RKO (cell line): ENCODE results near the gene PEX11A.

ENCODE experiments used
- DNase-seq: peaks from one replicate; pipeline ENCODE4 v3.0.0-alpha.2; 2016; ENCODE audit warnings: low spot score

The PEX11A gene

DNA sequence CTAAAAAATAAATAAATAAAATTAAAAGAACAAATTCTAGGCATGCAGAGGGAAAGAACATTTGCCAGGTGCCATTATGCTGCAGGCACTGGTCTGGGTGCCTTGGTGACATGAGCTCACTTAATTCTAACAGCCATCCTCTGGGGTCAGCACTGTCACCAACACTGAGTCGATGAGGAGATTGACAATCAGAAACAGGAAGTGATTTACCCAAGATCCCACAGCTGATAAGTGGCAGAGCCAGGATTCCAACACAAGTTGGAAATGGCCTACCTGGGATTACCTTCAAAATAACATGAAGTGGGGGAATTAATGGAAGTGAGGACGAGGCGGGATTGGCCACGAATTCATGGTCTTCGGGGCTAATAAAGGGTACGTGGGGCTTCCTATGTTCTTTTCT is 14.9 kb downstream of the PEX11A start:
- no peak for DNase-seq

DNA sequence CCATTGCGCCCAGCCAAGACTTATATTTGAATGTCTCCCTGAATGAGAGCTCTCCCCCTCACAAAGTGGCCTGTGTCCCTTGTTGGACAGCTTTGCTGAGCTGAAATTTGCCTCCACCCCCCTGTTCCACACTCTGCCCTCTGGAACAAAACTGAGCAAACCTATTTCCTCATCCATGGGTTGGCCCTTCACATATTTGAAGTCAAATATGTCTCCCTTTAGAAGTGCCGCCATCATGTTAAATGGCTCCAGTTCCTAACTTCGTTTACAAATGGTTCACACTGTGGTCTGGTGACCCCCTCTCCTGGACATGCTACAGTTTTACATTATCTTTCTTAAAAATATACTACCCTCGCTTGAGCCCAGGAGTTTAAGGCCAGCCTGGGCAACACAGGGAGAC is 16.0 kb downstream of the PEX11A start:
- no peak for DNase-seq

DNA sequence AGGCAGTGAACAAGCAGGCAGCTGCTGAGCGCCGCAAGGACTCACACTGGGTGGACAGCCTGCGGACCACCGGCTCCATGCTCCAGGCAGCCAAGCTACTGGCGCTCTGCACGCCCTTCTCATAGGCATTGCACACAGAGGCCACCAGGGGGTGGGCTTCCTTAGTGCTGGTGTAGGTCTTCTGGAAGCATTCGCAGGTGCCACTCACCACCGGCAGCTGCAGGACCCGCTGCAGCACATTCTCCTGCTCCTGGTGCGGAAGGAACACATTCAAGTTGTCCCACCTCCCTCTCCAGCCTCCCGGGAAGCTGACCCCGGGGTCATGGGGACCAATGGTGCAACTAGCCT is 17.4 kb downstream of the PEX11A start:
- no peak for DNase-seq

DNA sequence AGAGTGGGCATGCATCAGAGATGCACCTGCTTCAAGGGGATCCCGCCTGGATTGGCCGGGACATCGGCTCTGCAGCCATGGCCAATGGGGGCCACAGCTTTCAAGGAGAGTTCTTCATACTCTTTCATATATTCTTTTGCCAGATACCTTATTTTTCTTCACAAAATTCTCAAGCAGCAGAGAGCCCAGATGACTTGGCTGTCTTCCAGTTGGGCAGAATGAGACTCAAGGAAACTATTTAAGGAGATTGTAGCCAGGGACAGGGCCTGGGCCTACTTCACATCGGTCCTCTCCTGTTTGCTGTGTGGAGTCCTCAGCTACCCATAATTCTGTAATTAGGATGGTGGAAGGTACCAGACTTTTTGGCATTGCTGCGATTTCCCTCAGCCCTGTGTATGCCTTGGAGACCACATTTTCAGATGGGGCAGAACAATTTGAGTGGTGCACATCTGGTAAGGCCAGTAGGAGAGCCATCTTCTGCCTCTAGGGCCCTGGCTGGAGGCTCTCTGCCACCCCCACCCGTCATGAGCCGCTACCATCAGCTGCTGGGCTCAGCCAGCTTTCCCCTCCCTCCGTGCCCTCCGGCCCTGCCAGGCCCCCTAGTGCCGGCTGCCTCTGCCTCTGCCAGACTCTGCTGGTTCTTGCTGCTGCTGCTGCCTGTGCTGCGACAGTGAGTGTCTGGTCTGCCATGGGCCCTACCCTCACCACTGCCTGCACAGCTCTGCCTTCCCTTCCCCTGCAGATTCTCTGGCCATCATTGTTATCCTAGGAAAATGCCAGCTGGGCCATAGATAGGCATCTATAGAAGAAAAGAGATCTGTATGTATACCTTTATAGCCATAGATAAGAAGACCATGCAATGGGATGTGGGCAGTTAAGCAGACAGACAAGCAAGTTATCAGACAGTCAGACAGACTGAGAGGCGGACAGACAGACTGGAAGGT is 18.1 kb downstream of the PEX11A start:
- no peak for DNase-seq

DNA sequence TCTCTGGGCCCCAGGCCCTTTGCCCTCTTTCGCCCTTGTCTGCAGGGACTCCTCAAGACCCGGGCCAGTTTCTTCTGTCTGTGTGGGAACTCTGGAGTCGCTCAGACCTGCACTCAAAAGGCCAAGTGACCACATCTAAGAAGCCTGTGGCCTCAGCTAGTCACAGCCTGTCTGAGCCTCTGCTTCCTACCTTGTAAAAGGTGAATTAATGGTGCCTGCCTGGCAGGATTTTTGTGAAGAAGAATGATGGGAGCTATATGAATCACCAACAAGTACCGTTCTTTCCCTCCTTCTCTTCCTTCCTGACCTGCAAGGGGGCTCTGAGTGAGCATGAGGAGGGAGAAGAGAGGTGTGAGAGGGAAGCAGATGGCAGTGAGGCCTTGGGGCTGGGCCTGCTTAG is 18.9 kb downstream of the PEX11A start:
- DNase-seq = no peak

DNA sequence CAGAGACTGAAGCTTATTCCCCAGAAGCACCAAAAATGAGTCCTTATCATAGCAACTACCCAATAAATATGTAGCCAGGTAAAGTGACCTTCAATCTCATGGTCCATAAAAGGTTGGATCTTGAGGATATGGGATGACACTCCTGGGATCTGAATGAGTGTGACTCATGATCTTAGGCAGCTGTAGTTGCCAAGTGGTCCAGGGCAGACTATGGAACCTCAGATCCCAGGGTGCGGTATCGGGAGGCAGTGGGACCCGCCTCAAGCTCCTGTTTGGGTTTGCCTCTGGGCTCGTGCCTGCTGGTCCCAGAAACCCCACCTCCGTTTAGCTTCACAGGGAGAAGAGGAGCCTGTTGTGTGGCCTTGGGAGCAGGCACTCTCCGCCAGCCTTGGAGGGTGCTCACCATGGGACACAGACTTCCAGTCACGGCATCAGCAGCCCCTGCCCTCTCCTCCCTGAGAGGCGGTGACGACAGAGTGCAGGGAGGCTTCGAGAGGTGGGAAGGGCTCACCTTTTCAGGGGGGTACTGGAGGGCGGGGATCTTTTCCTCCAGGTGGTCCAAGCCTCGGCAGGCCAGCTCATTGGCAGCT is 19.5 kb downstream of the PEX11A start:
- DNase-seq = no peak

DNA sequence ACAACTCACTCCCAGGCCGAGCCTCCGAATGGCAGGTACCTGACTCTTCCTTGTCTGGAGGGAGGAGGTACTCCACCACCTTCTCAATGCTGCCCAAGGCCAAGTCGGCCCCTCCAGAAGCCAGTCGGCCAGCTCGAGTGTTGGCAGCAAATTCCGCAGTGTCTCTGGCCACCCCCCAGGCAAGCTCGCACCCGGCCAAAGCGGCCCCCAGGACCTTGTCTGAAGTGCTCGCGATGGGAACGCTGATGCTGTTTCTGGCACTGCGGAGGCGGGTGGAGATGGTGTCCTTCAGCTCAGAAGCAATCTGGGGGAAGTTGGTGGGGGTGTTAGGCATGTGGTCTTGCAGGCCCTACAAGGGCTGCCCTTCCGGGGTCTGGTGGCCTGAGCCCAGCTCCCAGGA is 20.6 kb downstream of the PEX11A start:
- no peak for DNase-seq

DNA sequence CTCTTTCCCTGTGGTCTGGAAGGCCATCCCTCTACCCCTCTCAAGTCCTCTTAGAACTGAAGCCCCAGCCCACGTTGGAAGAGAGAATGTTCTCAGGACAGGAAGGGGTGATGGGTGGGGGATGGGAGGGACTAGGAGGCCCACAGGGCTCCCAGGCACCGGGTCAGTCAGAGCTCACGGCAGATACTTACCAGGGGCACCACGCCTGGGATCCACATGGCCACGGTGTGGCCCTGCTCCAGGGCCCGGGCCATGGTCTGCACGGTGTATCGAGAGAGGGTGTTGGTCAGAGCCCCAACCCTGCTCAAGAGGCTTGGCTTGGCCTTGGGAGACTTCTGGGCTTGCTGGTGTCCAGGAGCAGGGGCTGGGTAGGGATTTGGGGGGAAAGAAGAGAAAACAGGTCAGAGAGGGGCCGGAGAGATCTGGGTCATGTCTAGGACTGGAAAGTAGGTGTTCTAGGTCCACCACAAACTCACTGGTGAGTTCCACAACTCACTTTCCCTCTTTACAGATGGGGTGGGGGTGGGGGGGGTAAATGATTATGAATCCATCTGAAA is 21.2 kb downstream of the PEX11A start:
- no peak for DNase-seq

DNA sequence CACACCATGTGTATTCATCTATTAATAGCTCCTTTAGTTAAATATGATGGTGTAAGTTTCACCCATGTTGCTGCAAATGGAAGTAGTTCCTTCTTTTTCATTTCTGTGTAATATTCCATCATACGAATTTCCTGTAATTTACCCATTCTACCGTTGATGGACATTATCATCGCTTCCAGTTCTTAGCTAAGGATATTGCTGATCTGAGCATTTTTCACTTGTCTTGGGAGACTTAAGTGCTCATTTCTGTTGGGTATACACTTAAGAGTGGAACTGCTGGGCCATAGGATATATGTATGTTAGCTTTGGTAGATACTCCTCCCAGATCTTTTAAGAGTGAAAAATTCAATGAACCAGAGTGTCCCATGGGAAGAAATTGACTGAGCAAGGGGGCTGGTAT is 22.4 kb downstream of the PEX11A start:
- no peak for DNase-seq

DNA sequence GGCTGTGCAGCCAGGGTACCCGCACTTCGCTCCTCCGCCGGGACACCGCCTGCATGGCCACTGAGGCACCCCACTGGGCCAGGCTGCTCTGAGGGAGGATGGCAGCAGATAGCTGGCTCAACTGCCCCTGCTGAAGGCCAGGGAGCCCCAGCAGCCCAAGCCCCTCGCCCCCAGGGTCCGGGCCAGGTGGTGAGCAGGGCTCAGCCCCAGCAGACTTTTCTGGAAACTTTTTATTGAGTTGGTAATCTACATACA is 22.9 kb downstream of the PEX11A start:
- DNase-seq = no peak

DNA sequence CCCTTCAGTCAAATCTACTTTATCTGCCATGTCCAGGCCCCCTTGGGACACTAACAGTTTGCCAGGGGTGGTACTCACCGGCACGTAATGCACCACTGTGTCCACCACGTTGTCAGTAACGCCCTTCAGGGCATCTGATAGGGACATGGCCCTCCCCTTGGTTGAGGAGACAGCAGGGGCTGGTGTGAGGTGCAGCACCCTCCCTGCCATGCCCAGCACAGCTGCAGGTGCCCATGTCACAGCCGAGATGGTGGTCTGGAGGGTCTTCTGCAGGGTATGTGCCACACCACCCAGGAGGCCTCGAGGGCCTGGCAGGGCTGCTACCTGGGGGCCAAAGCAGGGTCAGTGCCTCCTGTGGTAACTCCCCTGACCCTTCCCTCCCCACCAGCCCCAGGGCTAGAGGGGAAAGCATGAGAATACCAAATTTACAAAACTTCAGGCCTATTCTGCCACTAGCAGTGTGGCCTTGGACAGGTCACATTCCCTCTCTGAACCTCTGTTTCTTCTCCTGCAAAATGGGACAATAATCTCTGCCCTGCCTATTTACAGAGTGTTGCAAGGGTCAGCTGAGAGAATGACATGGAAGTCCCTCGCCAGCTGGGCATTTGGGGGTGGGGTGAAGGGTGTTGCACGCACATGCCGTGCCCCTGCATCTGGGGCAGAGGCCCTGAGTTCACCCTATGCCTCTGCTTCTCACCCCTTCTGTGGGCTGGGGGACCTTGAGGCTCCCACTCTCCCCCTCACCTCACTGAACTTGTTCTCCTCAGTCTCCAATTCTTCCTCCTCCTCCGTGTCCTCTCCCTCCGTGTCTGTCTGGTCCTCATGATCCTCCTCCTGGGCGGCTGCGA is 23.5 kb downstream of the PEX11A start:
- no peak for DNase-seq

DNA sequence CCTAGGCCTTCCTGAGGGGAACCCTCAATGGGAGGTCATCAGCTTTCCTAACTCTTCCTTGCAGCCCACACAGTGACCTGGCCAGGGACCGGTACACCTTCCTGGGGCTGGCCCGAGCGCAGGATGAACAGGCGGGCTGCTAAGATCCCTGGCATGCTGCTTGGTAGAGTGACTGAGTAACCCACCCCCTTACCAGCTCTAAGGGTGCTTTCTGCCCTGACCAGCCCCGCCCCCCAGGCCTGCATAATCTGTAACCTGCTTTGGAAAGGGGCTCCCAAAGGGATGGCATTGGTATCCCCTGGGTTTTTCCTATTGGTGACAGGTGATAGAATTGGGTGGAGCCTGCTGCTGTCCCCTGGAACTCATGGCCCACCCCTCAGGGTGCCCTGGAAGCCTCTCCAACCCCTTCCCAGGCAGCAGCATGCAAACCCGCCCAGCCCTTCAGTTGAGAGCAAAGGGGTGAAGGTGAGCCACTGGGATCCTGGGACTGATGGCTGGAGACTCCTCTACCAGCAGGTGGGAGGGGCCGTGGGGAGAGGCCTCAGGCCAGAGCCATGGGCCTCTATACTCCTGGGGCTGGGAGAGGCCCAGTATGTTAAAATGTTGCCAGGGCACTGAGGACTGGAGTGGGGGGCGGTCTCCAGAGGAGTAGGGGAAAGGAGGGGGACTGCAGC is 24.2 kb downstream of the PEX11A start:
- no peak for DNase-seq

DNA sequence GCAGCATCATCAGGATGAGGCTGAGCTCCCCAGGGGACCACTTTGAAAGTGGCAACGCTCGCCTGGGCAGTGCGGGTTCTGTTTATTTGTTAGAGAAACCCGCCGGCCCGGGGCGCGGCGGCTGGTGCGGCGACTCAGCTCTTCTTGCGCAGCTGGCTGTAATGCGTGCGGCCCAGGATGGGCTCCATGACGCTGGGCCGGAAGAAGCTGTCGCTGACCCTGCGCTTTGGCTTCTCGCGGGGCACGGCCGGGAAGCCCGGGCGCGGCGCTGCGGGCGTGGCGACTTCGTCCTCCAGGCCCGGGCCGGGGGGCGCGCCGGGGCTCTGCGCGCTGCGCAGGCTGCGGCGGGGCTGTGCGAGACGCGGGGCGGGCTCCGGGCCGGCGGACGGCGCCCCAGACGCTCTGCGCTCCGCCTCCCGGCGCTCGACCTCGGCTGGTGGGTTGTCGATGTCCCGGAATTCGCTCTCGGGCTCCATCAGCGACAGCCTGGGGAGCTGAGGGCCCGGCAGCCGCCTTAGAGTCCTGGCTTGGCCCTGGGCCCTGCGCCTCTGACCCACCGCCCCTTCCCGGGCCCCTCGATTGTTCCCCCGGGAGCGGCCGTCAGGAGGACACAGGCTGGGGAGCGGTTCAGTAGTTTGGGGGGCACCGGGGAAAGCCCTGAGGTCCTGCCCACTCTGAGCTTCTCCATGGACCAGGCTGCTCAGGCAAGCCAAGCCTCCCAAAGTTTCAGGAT is 24.9 kb downstream of the PEX11A start:
- DNase-seq = peak; percentile 32

DNA sequence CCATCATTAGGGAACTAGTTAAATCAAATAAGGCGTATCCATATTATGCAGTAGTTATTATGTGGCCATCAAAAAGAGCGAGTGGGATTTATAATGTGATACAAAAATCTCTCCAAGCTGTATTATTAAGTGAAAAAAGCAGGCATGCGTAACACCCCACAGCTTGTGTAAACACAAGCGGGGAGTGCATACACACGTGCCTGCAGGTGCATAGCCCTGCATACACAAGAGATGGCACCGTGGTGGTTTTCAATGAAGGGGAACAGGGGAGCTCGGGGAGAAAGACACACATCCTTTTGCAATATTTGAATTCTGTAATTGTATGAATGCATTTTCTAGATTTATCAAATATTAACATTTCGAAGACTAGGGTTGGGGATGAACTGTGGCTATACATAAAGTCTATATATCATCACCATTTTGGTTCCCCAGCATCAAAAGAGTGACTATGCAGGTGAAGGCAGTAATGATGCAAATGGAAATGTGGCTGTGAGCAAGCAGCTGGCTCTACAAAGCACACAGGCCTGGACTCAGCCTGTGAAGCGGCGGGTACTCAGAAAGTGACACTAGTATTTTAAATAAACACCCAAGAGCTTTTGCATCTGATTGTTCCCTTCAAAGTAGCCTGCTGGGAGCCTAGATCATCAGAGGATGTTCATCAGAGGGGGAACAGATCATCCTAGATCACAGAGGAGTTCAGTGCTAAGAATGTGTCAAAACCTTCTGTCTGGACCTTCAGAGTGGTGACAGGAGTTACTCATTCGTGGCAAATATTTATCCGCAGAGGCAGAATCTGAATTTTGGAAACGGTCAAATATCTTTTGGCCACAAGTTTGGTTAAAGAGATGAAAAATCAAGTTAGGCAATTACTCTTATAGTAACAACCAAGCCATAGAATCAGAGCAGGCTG is 25.9 kb downstream of the PEX11A start:
- no peak for DNase-seq

DNA sequence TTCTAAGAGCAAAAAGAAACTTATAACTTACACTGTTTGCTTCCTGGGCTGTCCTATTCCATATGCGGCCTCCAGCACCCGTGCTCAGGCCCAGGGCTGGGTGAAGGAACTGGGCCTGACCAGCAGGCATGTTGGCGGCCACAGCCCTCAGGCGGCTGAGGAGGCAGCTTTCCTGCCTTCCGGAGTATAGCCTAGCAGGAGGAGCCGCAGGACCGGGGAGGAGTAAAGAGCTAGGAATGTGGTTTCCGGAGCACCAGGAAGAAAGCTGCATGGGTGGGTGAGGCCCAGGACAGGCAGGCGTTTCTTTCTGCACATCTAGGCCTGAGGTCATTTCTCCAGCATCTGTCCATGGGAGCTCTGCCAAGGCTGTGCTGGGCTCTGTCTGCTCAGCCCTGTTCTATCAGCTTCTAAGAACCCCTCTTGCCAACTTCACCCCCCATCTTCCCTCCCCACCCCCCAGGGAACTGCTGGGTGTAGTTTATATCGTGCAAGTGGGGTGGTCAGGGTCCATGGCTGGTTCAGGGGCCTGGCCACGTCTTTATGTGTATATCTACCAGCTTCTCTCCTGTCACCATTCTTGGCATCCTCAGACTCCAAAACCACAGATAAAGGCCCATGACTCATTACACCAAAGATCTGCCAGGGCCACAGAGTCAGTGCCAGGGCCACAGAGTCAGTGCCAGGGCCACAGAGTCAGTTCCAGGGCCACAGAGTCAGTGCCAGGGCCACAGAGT is 27.5 kb downstream of the PEX11A start:
- no peak for DNase-seq

DNA sequence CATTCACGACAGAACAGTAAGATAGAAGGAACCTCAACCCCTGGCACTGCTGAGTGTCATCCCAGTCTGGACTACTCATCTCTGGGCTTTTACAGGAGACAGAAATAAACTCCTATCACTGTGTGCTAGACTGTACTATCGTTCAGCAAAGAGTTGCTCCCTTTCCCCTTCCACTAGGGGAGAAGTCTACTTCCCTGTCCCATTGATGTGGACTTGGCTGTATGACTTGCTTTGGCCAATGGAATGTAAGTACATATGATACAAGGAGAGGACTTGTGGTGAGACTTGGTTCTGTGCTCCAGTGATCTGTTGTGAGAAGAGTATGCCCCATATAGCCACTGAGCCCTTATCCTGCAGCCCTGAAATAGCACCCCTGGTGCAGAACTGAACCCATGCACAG is 30.0 kb downstream of the PEX11A start:
- DNase-seq = peak; percentile 41

DNA sequence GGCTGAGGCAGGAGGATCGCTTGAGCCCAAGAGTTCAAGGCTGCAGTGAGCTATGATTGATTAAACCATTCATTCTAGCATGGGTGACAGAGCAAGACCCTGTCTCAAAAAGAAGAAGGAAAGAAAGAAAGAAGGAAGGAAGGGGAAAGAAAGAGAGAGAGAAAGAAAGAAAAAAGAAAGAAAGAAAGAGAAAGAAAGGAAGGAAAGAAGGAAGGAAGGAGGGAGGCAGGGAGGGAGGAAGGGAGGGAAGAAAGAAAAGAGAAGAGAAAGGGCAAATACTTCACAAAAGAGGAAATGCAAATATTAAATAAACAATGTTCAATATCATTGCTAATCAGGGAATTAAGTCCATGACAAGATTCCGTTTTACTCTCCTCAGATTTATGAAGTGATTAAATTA is 31.3 kb downstream of the PEX11A start:
- DNase-seq = no peak

DNA sequence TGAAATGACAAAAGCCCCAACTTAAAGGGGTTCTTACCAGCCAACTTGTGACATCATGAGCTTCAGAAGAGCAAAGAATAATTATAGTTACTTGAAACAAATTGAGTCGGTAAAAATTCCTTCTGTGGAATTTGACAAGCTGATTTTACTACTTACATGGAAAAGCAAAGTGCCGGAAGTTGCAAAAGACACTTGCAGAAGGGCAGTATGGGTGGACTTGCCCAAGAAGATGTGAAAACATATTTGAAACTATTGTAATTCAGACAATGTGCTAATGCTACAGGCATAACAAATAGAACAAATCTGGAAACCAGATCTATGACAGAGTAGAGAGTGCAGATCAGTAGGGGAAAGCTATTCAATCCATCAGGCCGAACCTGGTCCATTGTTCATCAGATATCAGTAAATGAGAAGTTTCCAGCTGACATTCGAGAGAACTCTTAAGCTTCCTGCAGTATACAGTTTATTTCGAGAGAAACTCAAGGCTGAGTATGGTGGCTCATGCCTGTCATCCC is 32.8 kb downstream of the PEX11A start:
- DNase-seq = no peak

DNA sequence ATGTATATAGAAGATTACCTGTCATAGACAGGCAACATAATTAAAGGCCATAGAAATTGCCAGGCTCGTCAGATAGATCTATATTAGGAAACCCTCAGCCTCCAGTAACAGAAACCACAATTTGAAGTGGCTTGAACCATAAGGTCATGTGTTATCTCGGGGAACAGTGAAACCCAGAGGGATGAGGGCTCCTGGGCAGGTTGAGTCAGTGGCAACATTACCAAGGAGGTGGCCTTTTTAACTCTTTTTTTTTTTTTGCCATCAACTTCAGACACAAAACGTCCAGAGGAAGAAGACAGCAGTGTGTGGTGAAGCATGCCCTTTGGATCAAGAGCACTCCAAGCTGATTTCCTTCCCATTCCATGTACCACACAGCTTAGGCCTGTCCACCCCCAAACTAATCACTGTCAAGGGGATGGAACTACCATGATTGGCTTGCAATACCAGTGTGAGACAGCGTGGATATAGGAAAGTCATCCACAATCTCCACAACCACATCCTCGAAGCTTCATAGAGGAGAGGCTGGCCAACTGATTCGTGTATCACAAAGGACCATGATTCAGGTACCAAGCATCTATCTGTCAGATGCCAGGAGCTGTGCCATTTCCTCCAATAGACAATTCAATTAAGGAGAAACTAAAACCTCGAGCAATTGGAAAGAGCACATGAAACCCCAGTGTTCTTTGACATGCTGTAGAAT is 34.3 kb downstream of the PEX11A start:
- DNase-seq = peak; percentile 28
